ENCODE results near the gene GAR1.

GAR1 gene

GRCh38 chr4:109872950-109873656, 57.5 kb downstream of the GAR1 start:
- Histone ChIP-seq H3K4me3 (ENCODE audit: low read depth, low read length) (no peak overlapping the region), H3K36me3 (ENCODE audit: control insufficient read depth in 2 of 2, insufficient read depth in 1 of 2, low read length in 2 of 2) (no peaks in the 10 kb centered on the region), H3K9me3 (ENCODE audit: control insufficient read depth, insufficient read depth, low read depth, low read length) (no peaks in the 10 kb centered on the region), H3K4me1 (ENCODE audit: control insufficient read depth, insufficient read depth, low read length) (no peaks in the 10 kb centered on the region; the same call in 1 of the 2 replicates), H3K27ac (ENCODE audit: extremely low read depth, low read depth, low read length) (no peak overlapping the region)
- TF ChIP-seq, protein P1, sequence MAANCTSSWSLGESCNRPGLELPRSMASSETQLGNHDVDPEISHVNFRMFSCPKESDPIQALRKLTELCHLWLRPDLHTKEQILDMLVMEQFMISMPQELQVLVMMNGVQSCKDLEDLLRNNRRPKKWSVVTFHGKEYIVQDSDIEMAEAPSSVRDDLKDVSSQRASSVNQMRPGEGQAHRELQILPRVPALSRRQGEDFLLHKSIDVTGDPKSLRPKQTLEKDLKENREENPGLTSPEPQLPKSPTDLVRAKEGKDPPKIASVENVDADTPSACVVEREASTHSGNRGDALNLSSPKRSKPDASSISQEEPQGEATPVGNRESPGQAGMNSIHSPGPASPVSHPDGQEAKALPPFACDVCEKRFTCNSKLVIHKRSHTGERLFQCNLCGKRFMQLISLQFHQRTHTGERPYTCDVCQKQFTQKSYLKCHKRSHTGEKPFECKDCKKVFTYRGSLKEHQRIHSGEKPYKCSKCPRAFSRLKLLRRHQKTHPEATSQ (tag by site-specific recombination; IDR thresholded peaks at IDR 0.05): no peak
- TF ChIP-seq ZNF350 (tag by site-specific recombination; IDR thresholded peaks at IDR 0.05): no peak
- TF ChIP-seq ZNF302 (tag by site-specific recombination; IDR thresholded peaks at IDR 0.05; ENCODE audit: low read depth): no peak
- TF ChIP-seq ZNF16 (tag by site-specific recombination; IDR thresholded peaks at IDR 0.05; ENCODE audit: low read depth): no peak
- no peak for TF ChIP-seq ZNF785 (tag by site-specific recombination; IDR thresholded peaks at IDR 0.05)
- no peak for TF ChIP-seq MZF1 (tag by site-specific recombination; IDR thresholded peaks at IDR 0.05; ENCODE audit: borderline replicate concordance)
- TF ChIP-seq ZNF830 (tag by site-specific recombination; IDR thresholded peaks at IDR 0.05; ENCODE audit: low read depth): no peak
- TF ChIP-seq MEIS1 (CRISPR knock-in tag; IDR thresholded peaks at IDR 0.05; ENCODE audit: borderline replicate concordance): no peak
- CTCF ChIA-PET: no interaction called here
- POLR2A ChIA-PET: no interaction called here

DNA sequence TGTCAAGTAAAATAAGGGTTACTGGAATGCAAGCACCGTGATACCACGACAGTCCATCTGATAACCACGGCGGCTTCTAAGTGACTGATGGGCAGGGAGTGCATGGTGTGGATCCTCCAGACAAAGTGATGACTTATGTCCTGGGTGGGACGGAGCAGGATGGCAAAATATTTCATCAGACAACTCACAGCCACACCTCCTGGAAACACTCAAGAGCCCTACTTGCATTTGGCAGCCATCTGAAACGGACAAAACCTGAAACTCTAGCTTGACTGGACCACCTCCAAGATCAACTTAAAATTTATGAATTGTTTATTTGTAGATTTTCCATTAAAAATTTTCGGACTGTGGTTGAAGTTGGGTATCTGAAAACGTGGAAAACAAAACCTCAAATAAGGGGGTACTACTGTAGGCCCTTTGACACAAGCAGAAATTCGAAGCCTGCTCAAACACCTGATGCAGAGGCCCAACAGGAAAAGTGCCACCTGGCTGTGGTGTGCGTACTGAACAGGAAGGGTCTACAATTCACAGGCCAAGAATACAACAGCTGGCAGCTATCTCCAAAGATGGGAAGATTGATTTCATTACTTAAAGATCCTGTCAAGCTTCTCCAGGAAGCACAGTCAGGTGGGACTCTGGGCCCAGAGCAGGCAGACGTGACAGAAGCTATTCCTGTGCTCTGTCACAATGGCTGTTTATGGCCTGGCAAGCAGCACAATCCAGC, 58.4 kb downstream of the GAR1 start:
- Histone ChIP-seq H3K9me3 (ENCODE audit: control insufficient read depth, insufficient read depth, low read depth, low read length) (no peaks in the 10 kb centered on the region), H3K36me3 (ENCODE audit: control insufficient read depth in 2 of 2, insufficient read depth in 1 of 2, low read length in 2 of 2) (no peaks in the 10 kb centered on the region), H3K4me1 (ENCODE audit: control insufficient read depth, insufficient read depth, low read length) (no peaks in the 10 kb centered on the region; the same call in 1 of the 2 replicates), H3K27ac (ENCODE audit: extremely low read depth, low read depth, low read length) (no peak overlapping the region), H3K4me3 (ENCODE audit: low read depth, low read length) (no peak overlapping the region)
- TF ChIP-seq ZNF132 (tag by site-specific recombination; IDR thresholded peaks at IDR 0.05; ENCODE audit: borderline replicate concordance): no peak
- TF ChIP-seq, protein P2, sequence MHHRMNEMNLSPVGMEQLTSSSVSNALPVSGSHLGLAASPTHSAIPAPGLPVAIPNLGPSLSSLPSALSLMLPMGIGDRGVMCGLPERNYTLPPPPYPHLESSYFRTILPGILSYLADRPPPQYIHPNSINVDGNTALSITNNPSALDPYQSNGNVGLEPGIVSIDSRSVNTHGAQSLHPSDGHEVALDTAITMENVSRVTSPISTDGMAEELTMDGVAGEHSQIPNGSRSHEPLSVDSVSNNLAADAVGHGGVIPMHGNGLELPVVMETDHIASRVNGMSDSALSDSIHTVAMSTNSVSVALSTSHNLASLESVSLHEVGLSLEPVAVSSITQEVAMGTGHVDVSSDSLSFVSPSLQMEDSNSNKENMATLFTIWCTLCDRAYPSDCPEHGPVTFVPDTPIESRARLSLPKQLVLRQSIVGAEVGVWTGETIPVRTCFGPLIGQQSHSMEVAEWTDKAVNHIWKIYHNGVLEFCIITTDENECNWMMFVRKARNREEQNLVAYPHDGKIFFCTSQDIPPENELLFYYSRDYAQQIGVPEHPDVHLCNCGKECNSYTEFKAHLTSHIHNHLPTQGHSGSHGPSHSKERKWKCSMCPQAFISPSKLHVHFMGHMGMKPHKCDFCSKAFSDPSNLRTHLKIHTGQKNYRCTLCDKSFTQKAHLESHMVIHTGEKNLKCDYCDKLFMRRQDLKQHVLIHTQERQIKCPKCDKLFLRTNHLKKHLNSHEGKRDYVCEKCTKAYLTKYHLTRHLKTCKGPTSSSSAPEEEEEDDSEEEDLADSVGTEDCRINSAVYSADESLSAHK (tag by site-specific recombination; IDR thresholded peaks at IDR 0.05): 0 out of 2 replicates have a peak, but pooled peaks have one; percentile 29
- ChIA-PET POLR2A (no interaction called here), CTCF (no interaction called here)
